ENCODE results near the gene LRP1. TPM values are rescaled to one million over a fixed set of nuclear protein-coding genes. Genes with fewer than 3 reads are reported as not detected.
A peak's percentile ranks its signal among the peaks of the same experiment; 100 is the strongest.

The LRP1 gene
- total RNA-seq, 1 donor from 2014 or later: 448 TPM

- peaks cover 58% of the 10 kb centered on the region for H3K36me3 Mint-ChIP-seq (ENCODE audit: low read depth)
- no peak for DNase-seq (ENCODE audit: low spot score)
- H3K4me1 Mint-ChIP-seq (ENCODE audit: low read depth): no peaks in the 10 kb centered on the region
- no peak overlapping the region for H3K4me3 Mint-ChIP-seq (ENCODE audit: unreplicated experiment)
- no peaks in the 10 kb centered on the region for H3K9me3 Mint-ChIP-seq (ENCODE audit: low read depth)
- no peak overlapping the region for H3K27ac Mint-ChIP-seq (ENCODE audit: unreplicated experiment)
- TF ChIP-seq, protein P1, sequence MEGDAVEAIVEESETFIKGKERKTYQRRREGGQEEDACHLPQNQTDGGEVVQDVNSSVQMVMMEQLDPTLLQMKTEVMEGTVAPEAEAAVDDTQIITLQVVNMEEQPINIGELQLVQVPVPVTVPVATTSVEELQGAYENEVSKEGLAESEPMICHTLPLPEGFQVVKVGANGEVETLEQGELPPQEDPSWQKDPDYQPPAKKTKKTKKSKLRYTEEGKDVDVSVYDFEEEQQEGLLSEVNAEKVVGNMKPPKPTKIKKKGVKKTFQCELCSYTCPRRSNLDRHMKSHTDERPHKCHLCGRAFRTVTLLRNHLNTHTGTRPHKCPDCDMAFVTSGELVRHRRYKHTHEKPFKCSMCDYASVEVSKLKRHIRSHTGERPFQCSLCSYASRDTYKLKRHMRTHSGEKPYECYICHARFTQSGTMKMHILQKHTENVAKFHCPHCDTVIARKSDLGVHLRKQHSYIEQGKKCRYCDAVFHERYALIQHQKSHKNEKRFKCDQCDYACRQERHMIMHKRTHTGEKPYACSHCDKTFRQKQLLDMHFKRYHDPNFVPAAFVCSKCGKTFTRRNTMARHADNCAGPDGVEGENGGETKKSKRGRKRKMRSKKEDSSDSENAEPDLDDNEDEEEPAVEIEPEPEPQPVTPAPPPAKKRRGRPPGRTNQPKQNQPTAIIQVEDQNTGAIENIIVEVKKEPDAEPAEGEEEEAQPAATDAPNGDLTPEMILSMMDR (IDR thresholded peaks at IDR 0.05): no peak
- no peaks in the 10 kb centered on the region for H3K27me3 Mint-ChIP-seq (ENCODE audit: low read depth)
Measured at GRCh38 chr12:57194253-57194652, 66.0 kb downstream of the LRP1 start.

DNA sequence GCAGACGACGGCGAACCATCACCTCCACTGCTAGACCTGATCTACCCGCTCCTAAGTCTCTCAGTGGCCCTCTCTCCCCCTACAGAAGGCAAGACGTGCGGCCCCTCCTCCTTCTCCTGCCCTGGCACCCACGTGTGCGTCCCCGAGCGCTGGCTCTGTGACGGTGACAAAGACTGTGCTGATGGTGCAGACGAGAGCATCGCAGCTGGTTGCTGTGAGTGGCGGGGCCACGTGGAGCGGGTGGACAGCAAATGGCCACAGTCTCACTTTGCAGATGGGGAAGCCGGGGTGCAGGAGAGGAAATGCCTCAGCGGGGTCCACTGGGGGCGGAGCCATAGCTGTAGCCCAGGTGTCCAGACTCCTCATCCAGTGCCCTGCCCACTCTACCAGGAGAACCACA is 66.9 kb downstream of the LRP1 start:
- Mint-ChIP-seq H3K36me3 (ENCODE audit: low read depth) (peaks cover 60% of the 10 kb centered on the region), H3K27me3 (ENCODE audit: low read depth) (no peaks in the 10 kb centered on the region), H3K4me3 (ENCODE audit: unreplicated experiment) (no peak overlapping the region), H3K27ac (ENCODE audit: unreplicated experiment) (no peak overlapping the region), H3K9me3 (ENCODE audit: low read depth) (no peaks in the 10 kb centered on the region), H3K4me1 (ENCODE audit: low read depth) (no peaks in the 10 kb centered on the region)
- TF ChIP-seq, protein P1 (IDR thresholded peaks at IDR 0.05): no peak
- no peak for DNase-seq (ENCODE audit: low spot score)

GRCh38 chr12:57195611-57196371 is 67.5 kb downstream of the LRP1 start:
- no peak for DNase-seq (ENCODE audit: low spot score)
- Mint-ChIP-seq H3K4me1 (ENCODE audit: low read depth) (no peaks in the 10 kb centered on the region), H3K27ac (ENCODE audit: unreplicated experiment) (no peak overlapping the region), H3K36me3 (ENCODE audit: low read depth) (peaks cover 61% of the 10 kb centered on the region), H3K9me3 (ENCODE audit: low read depth) (no peaks in the 10 kb centered on the region), H3K27me3 (ENCODE audit: low read depth) (no peaks in the 10 kb centered on the region), H3K4me3 (ENCODE audit: unreplicated experiment) (no peak overlapping the region)
- TF ChIP-seq, protein P1 (IDR thresholded peaks at IDR 0.05): no peak

- H3K9me3 Mint-ChIP-seq (ENCODE audit: low read depth): no peaks in the 10 kb centered on the region
- TF ChIP-seq, protein P1 (IDR thresholded peaks at IDR 0.05): no peak
- no peak for DNase-seq (ENCODE audit: low spot score)
- H3K4me1 Mint-ChIP-seq (ENCODE audit: low read depth): no peaks in the 10 kb centered on the region
- H3K4me3 Mint-ChIP-seq (ENCODE audit: unreplicated experiment): no peak overlapping the region
- H3K27ac Mint-ChIP-seq (ENCODE audit: unreplicated experiment): peak overlapping the region; percentile 46
- peaks cover 64% of the 10 kb centered on the region for H3K36me3 Mint-ChIP-seq (ENCODE audit: low read depth)
- H3K27me3 Mint-ChIP-seq (ENCODE audit: low read depth): no peaks in the 10 kb centered on the region
Measured at GRCh38 chr12:57196439-57196838, 68.2 kb downstream of the LRP1 start.

- Mint-ChIP-seq H3K36me3 (ENCODE audit: low read depth) (peaks cover 60% of the 10 kb centered on the region), H3K4me1 (ENCODE audit: low read depth) (no peaks in the 10 kb centered on the region), H3K27ac (ENCODE audit: unreplicated experiment) (no peak overlapping the region), H3K4me3 (ENCODE audit: unreplicated experiment) (no peak overlapping the region), H3K9me3 (ENCODE audit: low read depth) (no peaks in the 10 kb centered on the region), H3K27me3 (ENCODE audit: low read depth) (no peaks in the 10 kb centered on the region)
- TF ChIP-seq, protein P1 (IDR thresholded peaks at IDR 0.05): no peak
- no peak for DNase-seq (ENCODE audit: low spot score)
Measured at GRCh38 chr12:57196956-57197355, 68.7 kb downstream of the LRP1 start.

Measured in chondrocyte (in vitro differentiated cells).